ENCODE results near the gene SPTB.

DNA sequence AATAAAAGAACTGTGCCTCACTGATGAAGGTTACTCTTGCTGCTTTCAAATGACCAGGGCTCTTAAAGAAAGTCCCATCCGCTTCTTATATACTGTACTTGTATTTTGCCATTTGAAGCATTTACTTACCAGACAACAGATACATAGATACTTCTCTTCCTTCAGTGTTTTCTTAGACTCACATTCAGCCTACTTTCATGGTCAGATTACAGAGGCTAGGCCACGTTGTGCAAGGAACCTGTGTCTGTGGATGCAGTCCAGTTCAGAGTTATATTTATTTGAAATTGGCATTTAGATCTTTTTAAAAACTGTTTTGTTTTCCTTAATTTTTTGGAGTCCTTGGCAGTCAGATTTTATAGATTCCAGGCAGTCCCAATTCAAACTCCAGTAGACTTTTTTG is 40.8 kb upstream of the SPTB start:
- TF ChIP-seq, protein P1, sequence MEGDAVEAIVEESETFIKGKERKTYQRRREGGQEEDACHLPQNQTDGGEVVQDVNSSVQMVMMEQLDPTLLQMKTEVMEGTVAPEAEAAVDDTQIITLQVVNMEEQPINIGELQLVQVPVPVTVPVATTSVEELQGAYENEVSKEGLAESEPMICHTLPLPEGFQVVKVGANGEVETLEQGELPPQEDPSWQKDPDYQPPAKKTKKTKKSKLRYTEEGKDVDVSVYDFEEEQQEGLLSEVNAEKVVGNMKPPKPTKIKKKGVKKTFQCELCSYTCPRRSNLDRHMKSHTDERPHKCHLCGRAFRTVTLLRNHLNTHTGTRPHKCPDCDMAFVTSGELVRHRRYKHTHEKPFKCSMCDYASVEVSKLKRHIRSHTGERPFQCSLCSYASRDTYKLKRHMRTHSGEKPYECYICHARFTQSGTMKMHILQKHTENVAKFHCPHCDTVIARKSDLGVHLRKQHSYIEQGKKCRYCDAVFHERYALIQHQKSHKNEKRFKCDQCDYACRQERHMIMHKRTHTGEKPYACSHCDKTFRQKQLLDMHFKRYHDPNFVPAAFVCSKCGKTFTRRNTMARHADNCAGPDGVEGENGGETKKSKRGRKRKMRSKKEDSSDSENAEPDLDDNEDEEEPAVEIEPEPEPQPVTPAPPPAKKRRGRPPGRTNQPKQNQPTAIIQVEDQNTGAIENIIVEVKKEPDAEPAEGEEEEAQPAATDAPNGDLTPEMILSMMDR (IDR thresholded peaks at IDR 0.05; ENCODE audit: poor library complexity) = no peak
- no peak for TF ChIP-seq EZH2phosphoT487 (IDR thresholded peaks at IDR 0.05; ENCODE audit: low read depth, severe bottlenecking, unreplicated experiment)
- no peak for TF ChIP-seq EZH2 (IDR thresholded peaks at IDR 0.05; ENCODE audit: borderline replicate concordance)

Measured in hepatocyte (in vitro differentiated cells).